HG03280 (cell line): ENCODE data around the gene CTPS2.
"Not testable (repeated sequence)": the region's sequence is repeated elsewhere in the genome, so short reads cannot be mapped to it uniquely, and the experiment has no call there.

Experiments used
- ATAC-seq: cut with Tn5 transposase; IDR thresholded peaks from one replicate; pipeline ENCODE4 v1.9.1; 2021; ENCODE audit warnings: mild to moderate bottlenecking, moderate library complexity; ENCODE audit not compliant: unreplicated experiment

Gene CTPS2

GRCh38 chrX:16610121-16610621, 102.3 kb downstream of the CTPS2 start:
- no peak for ATAC-seq

DNA sequence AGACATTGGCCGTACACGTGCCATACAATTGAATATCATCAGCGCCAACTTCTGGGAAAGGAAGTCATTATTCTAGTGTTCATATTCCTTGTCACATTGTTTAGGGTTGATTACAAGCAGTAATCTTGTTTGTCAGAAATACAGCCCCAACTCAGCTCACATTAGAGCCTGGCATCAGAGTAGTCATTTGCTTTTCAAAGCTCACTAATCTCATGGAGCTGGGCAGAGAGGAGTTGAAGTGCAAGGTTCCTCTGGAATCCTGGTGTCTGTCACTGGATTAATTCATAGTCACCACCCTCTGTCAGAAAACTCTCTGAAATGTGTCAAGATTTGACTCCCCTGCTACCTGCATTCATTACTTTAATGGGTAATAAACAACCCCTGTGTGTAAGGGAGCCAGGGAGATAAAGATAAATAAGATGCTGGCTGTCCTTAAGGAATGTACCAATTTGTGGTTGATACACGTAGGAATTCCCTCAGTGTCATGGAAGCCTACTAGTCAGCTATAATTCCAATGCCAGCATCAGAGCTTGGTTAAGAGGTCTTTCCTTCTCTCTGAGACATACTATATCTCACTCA, 106.2 kb downstream of the CTPS2 start:
- ATAC-seq, result no peak

GRCh38 chrX:16604337-16604736, 108.1 kb downstream of the CTPS2 start:
- ATAC-seq, result no peak

- ATAC-seq, result no peak
Observed at GRCh38 chrX:16603822-16604221, 108.6 kb downstream of the CTPS2 start.

DNA sequence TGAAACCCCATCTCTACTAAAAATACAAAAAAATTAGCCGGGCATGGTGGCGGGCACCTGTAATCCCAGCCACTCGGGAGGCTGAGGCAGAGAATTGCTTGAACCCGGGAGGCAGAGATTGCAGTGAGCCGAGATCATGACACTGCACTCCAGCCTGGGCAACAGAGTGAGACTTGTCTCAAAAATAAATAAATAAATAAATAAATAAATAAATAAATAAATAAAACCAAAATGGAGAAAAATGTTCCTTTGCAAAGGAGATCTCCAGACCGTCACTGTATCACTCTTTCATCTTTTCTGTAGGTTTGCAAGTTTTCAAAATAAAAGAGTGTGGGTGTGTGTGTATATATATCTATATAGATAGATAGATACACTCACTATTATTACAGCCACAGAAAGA, 109.2 kb downstream of the CTPS2 start:
- ATAC-seq, result not testable (repeated sequence)

- ATAC-seq, result no peak
Observed at GRCh38 chrX:16601885-16602284, 110.6 kb downstream of the CTPS2 start.

- ATAC-seq, result no peak
Observed at GRCh38 chrX:16594490-16594889, 118.0 kb downstream of the CTPS2 start.

GRCh38 chrX:16593801-16594200, 118.7 kb downstream of the CTPS2 start:
- ATAC-seq, result no peak

DNA sequence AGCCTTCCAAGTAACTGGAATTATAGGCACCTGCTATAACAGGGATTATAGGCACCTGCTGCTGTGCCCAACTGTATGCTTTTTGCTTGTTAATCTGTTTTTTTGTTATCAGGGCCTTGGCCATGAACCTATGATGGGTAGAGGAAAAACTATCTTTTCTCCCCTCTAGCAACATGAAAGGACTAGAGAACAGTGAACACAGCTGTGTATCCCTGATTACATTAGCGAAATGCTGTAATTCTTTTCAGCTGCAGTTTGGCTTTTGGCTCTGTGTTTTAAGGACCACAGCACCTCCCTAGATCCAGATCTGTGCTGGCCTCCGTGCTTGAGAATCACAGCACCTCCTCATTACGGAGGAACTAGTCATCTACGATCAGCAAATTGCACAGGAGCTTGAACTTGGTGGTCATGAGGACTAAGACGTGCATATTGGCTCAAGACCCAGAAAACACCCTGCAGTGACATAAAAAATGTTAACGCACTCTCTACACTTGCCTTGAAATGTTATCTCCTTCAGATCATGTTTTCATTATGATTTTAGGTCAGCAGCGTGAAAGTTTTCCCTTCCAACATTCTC, 120.2 kb downstream of the CTPS2 start:
- no peak for ATAC-seq

DNA sequence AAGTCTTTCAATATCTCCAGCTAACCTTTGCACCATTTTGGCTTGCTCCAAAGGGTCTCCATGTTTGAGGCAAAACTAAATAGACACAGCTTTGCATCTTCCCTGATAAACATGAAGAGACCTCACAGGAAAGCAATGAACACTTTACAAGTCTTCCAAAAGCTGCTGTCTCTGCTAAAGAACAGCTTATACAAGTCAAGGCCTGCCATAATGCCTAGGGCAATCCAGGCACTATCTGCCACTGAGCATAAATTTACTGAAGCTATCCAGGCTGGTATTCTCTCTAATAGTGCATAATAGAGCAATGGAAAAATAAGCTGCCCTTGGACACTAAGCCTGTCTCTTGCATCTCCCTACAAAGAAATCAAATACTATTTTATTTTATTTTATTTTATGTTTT, 122.6 kb downstream of the CTPS2 start:
- ATAC-seq, result no peak

DNA sequence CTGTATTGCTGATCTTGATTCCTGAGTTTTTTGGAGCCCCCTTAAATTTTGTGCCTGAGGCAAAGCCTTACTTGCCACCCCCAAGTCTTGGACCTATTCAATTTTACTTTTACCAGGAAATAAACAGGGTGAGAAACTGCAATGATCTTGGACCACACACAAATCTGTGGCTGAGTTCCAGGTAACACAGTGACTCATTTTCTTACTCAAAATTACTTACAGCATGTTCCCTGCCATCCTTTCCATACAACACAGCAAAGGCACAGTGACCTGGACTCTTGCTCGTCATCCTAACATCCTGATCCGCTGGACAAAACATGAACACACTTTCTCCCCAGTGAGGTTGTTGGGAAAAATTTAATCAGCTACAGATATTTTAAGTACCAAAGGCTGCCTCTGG, 123.3 kb downstream of the CTPS2 start:
- no peak for ATAC-seq

GRCh38 chrX:16588266-16588665, 124.2 kb downstream of the CTPS2 start:
- ATAC-seq, result no peak

DNA sequence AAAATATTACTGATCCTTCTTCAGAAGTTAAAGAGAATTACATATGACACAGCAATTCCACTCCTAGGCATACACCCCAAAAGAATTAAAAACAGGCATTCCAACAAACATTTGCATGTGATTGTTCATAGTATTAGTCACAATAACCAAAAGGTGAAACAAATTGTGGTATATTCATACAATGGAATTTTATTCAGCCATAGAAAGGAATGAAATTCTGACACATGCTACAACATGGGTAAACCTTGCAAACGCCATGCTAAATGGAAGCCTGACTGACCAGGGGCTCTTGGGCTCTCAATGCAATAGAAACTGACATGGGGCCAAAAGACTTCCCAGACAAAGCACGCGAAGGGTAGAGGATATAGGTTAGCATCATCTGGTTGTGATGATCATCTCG, 124.6 kb downstream of the CTPS2 start:
- no peak for ATAC-seq

DNA sequence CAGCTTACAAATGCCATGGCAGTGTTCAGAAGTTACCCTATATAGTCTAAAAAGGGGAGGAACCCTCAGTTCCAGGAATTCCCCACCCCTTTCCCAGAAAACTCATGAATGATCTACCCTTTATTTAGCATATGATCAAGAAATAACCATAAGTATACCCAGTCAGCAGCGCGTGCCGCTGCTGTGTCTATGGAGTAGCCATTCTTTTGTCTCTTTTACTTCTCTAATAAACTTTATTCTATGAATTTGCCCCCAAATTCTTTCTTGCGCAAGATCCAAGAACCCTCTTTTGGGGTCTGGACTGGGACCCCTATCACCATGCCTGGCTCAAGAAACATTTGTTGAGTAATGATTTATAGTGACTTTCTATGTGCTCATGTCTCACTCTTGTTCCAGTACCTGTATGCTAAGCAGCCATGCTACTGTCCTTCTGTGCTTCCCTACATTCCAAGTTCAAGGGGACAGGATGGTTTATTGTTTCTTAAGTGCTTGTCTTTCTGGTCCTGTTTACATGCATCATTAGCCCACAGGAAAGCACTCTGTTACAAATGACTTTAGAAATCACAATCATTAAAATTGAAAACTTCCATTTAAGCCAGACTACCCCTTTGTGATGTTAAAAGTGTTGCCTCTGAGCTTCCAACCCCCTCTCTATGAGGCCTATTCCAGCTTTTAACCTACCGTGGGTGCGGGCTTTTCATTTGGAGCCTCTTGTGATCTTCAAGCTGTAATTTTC, 125.9 kb downstream of the CTPS2 start:
- no peak for ATAC-seq

DNA sequence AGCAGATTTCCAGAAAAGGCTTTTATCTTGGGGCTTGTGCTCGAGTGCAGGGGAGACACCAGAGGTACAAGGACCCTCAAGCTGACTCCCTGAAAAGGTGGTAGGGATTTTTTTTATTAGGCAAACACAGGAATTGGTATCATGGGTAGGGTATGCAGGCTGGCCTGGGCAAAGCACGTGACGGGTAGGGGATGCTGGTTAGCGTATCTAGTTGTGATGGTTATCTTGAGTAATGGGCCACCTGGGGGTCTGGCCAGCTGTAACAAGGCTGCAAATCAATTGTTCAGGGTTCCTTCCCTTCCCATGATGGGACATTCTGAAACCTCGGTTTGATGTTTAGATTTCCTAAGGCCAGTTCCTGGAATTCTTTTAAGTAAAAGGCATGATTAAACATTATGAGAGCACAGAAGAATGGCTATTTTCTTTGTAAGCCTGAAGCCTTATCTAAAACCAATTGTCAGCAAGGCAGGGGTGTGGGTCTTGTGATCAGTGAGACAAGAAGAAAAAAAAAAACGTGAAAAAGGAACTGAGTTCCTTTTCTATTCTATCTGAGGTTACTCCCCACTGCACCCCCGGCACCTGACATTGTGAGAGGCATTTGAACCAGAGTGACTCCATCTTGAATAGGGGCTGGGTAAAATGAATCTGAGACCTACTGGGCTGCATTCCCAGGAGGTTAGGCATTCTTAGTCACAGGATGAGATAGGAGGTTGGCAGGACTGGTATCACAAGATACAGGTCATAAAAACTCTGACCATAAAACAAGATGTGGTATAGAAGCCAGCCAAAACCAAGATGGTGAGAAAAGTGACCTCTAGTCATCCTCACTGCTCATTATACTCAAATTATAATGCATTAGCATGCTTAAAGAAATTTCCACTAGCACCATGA, 126.7 kb downstream of the CTPS2 start:
- no peak for ATAC-seq

- not testable (repeated sequence) for ATAC-seq
Observed at GRCh38 chrX:16580004-16580797, 132.3 kb downstream of the CTPS2 start.

- ATAC-seq, result no peak
Observed at GRCh38 chrX:16579517-16579916, 133.0 kb downstream of the CTPS2 start.

DNA sequence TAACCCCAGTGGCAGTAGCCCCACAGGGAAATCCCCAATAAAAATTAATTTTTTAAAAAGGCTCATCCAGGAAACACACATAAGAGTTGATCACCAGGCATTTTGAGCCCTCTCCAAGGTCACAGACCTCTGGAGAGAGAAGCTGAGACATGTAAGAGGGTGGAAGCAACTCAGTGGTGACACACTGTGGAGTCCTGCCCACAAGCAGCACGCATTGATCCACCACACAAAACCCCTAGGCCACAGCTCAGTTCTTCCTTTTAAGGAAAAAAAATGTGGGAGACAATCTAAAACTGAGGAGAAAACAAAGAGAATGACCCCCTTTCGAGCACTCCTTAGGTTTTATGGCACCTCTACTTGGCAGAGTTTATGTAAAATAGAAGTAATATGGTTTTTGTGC, 134.3 kb downstream of the CTPS2 start:
- ATAC-seq, result no peak

GRCh38 chrX:16577483-16578029, 134.9 kb downstream of the CTPS2 start:
- no peak for ATAC-seq

DNA sequence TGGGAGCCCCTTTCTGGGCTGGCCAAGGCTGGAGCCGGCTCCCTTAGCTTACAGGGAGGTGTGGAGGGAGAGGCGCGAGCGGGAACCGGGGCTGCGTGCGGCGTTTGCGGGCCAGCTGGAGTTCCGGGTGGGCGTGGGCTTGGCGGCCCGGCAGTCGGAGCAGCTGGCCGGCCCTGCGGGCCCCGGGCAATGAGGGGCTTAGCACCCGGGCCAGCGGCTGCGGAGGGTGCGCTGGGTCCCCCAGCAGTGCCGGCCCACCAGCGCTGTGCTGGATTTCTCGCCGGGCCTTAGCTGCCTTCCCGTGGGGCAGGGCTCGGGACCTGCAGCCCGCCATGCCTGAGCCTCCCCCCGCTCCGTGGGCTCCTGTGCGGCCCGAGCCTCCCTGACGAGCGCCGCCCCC, 137.1 kb downstream of the CTPS2 start:
- ATAC-seq, result not testable (repeated sequence)
